Measurements from ENCODE around the gene BRCA2.
"Not testable (repeated sequence)": the region's sequence is repeated elsewhere in the genome, so short reads cannot be mapped to it uniquely, and the experiment has no call there.

BRCA2 gene

DNA sequence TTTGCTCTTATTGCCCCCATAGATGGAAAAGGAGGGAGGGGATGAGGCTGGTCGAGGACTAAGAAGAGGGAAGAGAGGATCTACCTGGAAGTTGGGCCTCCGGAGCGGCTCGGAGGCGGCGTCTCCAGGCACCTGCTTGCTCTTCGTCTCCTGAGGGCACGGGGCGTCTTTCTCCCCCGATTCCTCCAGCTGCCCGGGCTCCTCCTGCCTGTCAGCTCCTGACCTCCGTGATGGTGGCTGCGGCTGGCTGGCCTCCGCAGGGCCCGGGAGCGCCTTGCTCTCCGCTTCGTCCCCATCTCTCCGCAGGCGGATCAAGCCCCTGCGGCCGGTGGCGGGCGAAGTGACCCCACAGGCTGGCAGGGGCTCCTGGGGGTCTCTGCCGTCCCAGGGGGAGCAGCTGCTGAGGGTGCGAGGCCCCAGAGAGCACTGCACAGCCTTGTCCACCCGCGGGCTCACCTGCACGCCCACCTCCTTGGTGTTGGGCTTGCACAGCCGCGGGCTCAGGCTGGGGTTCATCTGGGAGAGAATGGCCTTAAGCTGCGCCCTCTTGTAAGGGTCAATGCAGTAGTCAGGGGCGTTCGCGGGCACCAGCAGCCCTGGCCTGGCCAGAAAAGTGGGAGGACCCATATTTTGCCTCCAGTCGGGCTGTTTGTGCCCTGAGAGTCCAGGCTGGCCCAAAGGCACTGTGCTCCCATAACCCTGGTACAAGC, 4.0 kb upstream of the BRCA2 start:
- DNase-seq (ENCODE audit: low read depth in 2 of 2), result no peak

DNA sequence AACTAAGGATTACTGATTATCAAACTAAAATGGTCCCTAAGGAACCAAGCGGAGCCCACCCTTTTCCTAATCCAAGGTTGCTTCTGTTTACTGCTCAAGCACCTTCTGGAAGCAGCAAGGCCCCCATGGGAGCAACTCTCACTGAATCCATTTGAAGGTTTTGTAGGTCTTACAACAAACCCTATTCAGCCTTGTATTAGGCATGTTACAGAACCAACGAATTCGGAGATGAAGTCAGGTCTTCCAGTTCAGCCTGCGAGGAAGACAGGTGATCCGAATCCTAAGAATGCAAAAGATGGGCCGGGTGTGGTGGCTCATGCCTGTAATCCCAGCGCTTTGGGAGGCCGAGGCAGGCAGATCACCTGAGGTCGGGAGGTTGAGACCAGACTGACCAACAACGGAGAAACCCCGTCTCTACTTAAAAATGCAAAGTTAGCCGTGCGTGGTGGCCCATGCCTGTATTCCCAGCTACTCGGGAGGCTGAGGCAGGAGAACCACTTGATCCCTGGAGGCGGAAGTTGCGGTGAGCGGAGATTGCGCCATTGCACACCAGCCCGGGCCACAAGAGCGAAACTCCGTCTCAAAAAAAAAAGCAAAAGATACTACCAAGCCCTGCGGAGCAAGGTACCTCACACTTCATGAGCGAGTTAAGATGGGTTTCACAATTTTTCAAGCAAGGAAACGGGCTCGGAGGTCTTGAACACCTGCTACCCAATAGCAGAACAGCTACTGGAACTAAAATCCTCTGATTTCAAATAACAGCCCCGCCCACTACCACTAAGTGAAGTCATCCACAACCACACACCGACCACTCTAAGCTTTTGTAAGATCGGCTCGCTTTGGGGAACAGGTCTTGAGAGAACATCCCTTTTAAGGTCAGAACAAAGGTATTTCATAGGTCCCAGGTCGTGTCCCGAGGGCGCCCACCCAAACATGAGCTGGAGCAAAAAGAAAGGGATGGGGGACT, 754 bp upstream of the BRCA2 start:
- peak; percentile 24 to 48 for DNase-seq (ENCODE audit: low read depth in 2 of 2)

- no peak for DNase-seq (ENCODE audit: low read depth in 2 of 2)
Observed at GRCh38 chr13:32316028-32316339, 676 bp downstream of the BRCA2 start.

- DNase-seq (ENCODE audit: low read depth in 2 of 2), result no peak
Observed at GRCh38 chr13:32316501-32316900, 1.2 kb downstream of the BRCA2 start.

GRCh38 chr13:32317716-32318465, 2.6 kb downstream of the BRCA2 start:
- no peak for DNase-seq (ENCODE audit: low read depth in 2 of 2)

GRCh38 chr13:32320528-32320927, 5.2 kb downstream of the BRCA2 start:
- no peak for DNase-seq (ENCODE audit: low read depth in 2 of 2)

GRCh38 chr13:32323912-32324311, 8.6 kb downstream of the BRCA2 start:
- DNase-seq (ENCODE audit: low read depth in 2 of 2), result no peak

GRCh38 chr13:32330441-32330840, 15.1 kb downstream of the BRCA2 start:
- DNase-seq (ENCODE audit: low read depth in 2 of 2), result no peak

GRCh38 chr13:32334671-32335070, 19.4 kb downstream of the BRCA2 start:
- DNase-seq (ENCODE audit: low read depth in 2 of 2), result no peak

GRCh38 chr13:32340914-32341313, 25.6 kb downstream of the BRCA2 start:
- no peak for DNase-seq (ENCODE audit: low read depth in 2 of 2)

DNA sequence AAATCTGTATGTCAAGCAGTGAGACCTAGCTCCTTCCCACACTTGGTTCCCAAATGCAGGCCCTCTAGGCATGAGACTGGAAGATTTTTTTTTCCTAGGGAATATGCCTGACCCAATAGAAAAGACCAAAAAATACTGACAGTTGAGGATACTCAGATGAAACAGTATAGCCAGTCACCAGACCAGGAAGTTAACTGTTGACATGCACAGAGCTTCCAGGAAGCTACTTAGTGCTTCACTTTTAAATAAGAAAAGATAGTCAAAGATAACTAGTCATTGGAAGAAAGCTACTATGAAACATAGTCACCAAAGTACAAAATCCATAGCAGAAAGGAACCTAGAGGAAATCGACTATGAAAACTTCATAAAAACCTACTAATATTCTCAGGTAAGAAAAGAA, 32.3 kb downstream of the BRCA2 start:
- DNase-seq (ENCODE audit: low read depth in 2 of 2), result no peak

- not testable (repeated sequence) for DNase-seq (ENCODE audit: low read depth in 2 of 2)
Observed at GRCh38 chr13:32350839-32351441, 35.6 kb downstream of the BRCA2 start.

DNA sequence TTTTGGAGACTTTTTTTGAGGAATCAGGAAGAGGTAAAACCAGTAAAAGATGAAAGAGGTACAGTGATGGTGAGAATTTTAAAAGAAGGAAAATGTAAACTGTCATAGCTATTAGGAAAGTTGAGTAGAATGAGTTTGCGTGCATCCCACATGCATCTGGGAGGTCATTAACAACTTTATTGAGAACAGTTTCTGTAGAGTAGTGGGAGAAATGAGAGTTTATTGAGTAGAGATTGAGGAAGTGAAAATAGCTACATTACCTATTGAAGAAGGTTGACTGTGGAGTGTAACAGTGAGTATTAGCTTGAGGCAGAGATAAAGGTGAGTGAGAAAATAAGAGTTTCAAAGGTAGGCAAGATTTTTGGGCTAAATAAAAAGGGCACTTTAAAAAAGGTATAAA, 38.7 kb downstream of the BRCA2 start:
- no peak for DNase-seq (ENCODE audit: low read depth in 2 of 2)

- DNase-seq (ENCODE audit: low read depth in 2 of 2), result not testable (repeated sequence)
Observed at GRCh38 chr13:32355935-32356334, 40.6 kb downstream of the BRCA2 start.

- no peak for DNase-seq (ENCODE audit: low read depth in 2 of 2)
Observed at GRCh38 chr13:32362574-32362973, 47.3 kb downstream of the BRCA2 start.

DNA sequence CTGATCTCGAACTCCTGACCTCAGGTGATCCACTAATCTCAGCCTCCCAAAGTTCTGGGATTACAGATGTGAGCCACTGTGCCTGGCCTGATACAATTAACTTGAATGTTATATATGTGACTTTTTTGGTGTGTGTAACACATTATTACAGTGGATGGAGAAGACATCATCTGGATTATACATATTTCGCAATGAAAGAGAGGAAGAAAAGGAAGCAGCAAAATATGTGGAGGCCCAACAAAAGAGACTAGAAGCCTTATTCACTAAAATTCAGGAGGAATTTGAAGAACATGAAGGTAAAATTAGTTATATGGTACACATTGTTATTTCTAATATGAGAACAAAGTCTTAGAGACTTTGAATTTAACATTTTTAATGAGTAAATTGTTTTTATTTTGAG, 55.5 kb downstream of the BRCA2 start:
- no peak for DNase-seq (ENCODE audit: low read depth in 2 of 2)

GRCh38 chr13:32376642-32377415, 61.5 kb downstream of the BRCA2 start:
- no peak for DNase-seq (ENCODE audit: low read depth in 2 of 2)

GRCh38 chr13:32378012-32378411, 62.7 kb downstream of the BRCA2 start:
- no peak for DNase-seq (ENCODE audit: low read depth in 2 of 2)

DNA sequence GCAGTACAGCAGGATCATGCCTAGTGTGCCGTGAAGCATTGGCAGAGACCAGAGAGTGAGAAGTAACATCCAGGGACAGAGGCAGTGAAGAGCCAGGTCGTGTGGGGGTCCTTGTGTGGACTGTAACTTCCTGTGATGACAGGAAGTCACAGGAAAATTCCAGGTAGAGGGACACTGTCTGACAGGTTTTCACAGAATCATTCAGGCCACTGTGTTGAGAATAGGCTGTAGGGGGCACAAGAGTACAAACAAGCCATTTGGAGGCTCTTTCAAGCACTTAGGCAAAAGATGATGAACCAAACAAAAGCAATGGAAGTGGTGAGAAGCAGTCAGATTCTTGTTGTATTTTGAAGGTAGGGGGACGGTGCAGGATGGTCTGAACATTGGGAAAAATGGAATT, 66.2 kb downstream of the BRCA2 start:
- DNase-seq (ENCODE audit: low read depth in 2 of 2), result no peak

DNA sequence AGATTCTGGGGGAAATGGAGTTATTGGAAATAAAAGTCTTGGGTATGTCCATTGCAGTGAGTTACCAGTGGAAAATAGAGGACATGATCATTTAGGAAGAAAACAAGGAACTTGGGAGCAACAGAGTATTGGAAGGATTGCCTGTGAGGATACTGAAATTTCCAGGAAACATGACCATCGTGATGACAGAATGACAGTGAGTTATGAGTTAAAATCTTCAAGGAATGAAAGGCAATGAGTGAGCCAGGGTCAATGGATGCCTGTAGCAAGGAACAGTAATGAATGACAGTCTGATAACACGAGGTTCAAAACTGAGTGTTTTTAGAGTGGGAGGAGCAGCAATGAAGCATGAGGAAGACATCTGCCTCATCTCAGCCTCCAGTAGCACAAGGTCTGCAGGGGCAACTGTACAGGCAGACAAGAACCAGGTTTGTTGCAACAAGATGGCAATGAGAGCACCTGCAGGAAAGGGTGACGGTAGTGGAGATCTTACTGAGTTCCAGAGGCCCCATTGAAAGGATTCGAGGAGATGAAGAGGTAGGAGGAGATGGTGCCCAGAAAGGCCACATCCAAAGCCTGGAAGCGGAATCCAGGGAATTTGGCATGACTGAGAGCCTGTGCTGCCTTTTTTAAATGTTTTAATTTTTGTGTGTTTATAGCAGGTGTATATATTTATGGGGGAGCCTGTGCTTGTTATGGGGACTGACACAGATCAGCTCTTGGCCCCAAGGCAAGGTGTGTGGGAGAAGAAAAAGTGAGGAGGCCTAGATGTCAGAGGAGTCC, 68.7 kb downstream of the BRCA2 start:
- DNase-seq (ENCODE audit: low read depth in 2 of 2), result no peak
